DMS153 treated with DMSO at 0.1 percent for 48 hours (cell line): ENCODE data around the gene FCN1.

ENCODE experiments used
- DNase-seq: peaks from one replicate; lab custom pipeline; 2025; ENCODE audit not compliant: unreplicated experiment; lab: John Stamatoyannopoulos, UW

The FCN1 gene

GRCh38 chr9:134951994-134952393 is 34.3 kb upstream of the FCN1 start:
- no peak for DNase-seq

- DNase-seq, result no peak
Observed at GRCh38 chr9:134951461-134951860, 33.7 kb upstream of the FCN1 start.

DNA sequence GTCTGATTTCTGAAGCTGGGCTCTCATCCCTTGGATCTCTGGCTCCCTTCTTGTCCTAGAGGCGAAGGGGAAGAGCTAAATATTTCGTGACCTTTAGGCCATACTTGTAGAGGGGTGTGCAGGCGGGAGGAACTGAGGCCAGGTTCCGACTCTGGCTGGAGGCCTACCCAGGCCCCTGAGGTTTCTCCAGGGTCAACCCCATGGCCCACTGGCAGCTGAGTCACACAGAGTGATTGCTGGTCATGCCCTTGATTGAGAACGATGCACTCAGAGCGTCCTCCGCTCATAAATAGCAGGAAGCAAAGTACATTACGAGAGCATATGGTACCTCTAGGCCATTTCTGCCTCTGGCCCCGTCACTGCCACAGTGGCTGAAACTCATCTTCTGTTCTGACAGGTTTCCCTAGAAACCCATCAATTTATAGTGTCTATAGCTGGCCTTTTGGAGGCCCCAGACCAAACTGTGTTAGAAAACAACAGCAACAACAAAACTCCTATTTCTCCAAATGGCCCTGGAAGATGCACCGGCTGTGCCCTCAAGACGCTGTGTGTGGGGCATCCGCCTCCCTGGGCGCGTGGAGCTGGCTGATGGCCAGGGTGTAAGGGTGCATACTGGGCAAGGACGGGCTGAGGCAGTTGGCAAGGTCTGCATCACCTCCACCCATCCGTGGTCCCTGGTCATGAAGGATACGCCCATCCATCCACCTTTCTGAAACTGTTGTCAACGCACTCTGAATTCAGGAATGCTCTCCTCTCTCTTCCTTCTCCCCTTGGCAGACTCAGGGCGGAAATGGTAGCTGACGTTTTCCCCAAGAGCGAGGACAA is 32.9 kb upstream of the FCN1 start:
- DNase-seq, result no peak

DNA sequence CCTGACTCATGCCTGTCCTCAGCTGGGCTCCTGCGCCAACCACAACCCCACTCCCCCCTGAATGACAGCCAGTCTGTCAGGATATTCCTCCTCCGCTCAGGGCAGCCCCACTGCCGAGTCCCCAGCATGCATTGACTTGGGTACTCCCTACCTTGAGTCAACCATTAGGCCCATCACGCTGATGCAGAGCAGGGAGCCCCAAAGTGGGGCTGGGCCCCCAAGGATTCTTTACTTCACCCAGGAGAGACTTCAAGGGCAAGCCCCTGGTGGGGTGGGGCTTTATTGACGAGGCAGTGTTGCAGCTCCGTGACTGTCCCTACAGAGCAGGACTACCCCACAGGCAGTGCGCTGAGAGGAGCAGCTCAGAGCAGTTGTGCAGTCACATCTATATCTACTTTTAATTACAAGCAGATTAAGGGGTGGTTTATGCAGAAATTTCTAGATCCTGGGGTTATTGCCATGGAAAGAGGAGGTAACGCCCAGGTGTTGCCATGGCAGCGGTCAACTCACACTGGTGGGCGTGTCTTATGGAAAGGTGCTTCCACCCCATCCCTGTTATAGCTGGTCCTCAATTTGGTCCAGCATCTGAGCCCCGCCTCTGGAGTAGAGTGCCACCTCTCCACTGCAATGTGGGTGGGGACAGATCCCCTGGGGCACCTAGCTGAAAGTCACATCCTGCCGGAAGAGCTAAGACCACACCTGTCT is 32.1 kb upstream of the FCN1 start:
- no peak for DNase-seq

- no peak for DNase-seq
Observed at GRCh38 chr9:134948149-134948548, 30.4 kb upstream of the FCN1 start.

DNA sequence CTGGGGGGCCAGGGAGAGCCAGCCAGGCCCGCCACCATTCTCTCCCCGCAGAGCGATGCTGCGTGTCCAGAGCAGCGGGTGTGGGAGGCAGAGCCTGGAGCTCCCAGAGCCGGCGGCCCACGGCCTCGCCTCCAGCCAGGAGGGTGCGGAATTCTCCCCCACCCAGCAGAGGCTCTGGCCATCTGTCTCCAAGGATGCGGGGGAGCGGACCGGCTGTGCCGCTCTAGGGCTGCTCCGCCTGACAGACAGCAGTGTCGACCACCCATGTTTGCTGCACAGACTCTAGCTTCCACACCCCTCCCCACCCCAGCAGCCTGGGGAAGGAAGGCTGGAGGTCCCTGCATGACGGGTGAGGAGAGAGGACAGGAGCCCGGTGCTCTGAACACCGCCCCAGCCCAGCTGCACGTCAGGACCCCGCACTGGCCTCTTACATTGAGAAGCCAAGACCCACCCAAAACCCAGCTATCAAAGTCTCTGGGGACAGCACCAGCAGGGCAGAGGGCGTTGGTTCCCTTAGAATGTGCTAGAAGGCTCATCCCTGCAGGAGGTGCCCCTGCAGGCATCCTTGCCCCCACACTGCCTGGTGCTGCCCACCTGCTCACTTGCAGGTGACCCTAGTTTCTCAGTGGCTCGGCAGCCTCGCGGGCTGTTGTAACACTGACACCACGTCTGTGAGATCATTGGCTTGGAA is 29.7 kb upstream of the FCN1 start:
- DNase-seq, result no peak

GRCh38 chr9:134946663-134947062 is 29.0 kb upstream of the FCN1 start:
- no peak for DNase-seq

GRCh38 chr9:134945509-134946275 is 28.0 kb upstream of the FCN1 start:
- DNase-seq, result no peak

DNA sequence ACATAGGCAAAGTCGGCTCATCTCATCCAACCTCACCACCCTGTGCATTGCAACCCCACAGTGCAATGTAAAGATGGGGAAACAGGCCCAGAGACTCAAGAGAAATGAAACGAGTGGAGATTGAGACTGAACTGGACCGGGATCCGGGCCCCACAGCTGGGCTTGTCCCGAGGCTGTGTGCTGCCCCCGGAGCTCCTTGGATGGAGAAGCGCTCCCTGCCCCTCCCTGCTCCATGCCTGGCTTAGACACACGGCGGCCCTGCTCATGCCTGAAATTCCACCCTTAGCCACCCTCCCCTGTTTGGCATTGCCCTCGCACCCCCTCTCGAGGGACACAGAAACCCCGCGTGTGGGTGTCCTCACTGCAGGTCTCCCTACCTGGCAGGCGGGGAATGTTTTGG is 27.2 kb upstream of the FCN1 start:
- no peak for DNase-seq

GRCh38 chr9:134944351-134944802 is 26.7 kb upstream of the FCN1 start:
- no peak for DNase-seq

DNA sequence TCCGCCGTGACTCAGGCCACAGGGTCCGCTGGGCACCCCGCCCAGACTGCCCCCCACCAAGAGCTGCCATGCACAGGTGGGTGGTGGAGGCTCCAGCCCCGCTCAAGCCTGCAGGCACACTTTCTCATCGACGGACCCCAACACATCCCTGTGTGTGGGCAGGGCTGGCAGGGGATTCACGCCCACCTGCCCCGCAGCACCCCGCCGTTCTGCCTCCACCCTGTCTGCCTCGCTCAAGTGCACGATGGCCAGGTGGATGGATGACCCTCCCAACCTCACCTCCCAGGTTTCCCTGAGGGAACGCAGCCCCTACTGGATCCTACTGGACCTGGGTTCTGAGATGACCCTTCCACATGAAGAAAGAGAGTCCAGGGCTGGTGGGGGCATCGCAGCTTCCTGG is 26.1 kb upstream of the FCN1 start:
- no peak for DNase-seq

DNA sequence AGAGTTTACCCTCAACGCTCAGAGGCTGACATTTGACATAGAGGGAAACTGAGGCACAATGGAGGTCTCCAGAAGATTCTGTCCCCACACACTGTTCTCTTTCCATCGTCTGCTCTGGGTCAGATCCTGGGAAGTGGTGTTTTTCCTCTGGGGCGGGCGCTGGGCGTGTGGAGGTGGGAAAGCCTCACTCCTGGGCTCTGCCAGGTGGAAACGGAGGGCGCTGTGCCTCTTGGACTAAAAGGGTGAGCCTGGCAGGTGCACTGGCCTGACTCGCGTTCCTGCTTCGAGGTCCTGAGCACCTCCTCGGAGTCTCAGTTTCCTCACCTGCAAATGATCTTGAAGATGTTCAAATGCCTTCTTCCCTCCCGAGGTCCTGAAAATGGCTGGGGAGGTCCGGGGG is 25.7 kb upstream of the FCN1 start:
- DNase-seq, result no peak

GRCh38 chr9:134942788-134943184 is 25.1 kb upstream of the FCN1 start:
- DNase-seq, result no peak

- no peak for DNase-seq
Observed at GRCh38 chr9:134942011-134942787, 24.5 kb upstream of the FCN1 start.

DNA sequence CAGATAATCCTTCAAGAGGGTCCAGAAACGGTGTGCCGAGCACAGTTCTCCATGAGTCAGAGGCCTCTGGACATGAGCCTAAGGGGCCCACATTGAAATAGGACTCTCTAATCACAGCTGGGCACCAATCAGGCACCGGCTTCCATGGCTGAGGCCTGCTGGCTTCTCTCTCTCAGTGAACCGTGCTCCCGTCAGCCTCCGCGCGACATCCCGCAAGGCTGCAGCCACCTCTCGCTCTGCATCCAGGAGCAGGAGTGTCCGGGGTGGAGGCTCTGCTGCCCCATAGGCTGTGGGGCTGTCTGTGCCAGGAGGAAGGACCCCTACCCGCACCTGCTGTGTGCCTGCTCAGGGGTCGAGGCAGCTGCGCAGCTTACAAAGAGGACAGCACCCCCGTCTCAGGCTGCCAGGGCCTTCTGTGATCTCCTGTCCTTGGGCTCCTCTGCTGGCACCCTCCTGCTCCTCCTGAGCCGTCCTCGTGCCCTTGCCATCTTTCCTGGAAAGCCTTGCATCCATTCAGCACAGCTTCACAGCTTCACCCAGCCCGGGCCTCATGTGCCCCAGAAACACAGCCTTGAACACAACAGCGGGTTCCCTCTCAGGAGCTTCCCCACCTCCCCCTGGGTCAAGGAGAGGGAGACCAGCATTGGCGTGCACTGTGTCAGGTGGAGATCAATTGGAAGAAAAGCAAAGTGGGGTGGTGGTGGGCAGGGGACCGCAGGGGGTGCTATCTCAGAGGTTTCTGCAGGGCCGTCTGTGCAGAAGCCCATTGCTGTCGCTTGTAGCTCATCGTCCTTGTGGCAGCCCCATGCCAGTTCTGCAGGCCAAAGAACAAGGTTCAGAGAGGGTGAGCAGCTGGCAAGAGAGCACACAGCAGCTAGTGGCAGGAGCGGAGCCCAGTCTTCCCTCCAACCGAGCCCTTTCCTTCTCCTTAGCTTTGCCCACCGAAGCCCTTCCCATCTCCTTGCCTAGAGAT is 22.8 kb upstream of the FCN1 start:
- no peak for DNase-seq

DNA sequence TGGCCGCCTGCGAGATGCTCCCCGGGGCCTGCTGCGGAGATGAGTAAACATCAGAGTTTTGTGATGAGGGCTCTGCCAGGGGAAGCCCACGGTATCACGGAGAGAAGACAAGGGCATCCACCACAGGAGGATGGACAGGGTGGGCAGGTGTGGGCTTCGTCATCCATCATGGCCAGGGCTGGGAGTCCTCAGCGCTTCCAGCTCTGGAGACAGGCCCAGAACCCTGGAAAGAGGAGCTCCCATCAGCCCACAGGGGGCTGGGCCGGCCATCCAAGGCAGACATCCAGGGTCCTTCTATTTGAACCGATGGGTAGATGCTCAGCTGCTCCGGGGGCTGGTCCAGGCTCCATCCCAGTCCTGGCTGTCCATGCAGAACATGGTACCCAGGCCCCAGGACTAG is 22.1 kb upstream of the FCN1 start:
- DNase-seq, result no peak

- no peak for DNase-seq
Observed at GRCh38 chr9:134939080-134939733, 21.5 kb upstream of the FCN1 start.

DNA sequence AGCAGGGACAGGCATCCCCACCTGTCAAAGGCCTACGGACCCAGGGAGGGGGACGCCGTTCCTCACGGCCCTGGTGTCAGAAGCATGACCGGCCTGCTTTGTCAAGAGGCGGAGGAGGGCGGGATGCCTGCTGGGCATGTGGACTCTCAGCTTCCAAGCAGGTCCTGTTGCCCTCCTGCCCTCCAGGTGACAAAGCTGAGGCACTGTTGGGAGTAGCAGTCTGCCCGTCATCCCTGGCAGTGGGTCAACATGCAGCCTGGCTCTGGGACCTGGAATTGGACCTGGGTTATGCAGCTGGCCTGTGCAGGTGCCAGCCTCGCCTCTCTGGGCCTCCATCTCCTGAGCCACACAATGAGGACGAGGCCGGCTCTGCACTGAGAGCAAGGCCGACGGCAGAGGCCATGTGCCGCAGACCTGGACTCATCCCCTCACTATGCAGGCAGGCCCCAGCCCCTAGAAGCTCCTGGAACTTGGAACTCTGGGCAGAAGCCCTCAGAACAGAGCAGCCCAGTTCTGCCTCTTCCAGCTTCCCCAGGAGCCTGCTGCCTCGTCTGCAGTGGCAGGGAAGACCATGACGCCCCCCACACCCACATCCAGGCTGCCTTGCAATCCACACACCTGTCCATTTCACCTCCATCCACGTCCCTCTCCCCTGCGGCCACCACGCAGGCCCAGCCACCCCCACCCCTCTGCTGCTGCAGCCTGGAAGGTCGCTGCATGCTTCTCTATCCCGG is 20.8 kb upstream of the FCN1 start:
- DNase-seq, result no peak
